ENCODE data around the gene KCNQ5.
"Not testable (repeated sequence)": the region's sequence is repeated elsewhere in the genome, so short reads cannot be mapped to it uniquely, and the experiment has no call there.

Gene KCNQ5

GRCh38 chr6:73216859-73217258 is 595.0 kb downstream of the KCNQ5 start:
- no peak for DNase-seq (ENCODE audit: low read depth, low spot score)
- H3K36me3 ChIP-seq (ENCODE audit: control insufficient read depth, insufficient read depth, low read length): no peaks in the 10 kb centered on the region
- H3K9me3 ChIP-seq (ENCODE audit: control insufficient read depth, insufficient read depth, low read length): no peaks in the 10 kb centered on the region
- H3K27me3 ChIP-seq (ENCODE audit: control insufficient read depth, insufficient read depth, low read length): no peaks in the 10 kb centered on the region
- WGBS (ENCODE audit: insufficient coverage, insufficient read length): no CpG with 5 or more reads among the region's 2 CpGs
- H3K4me1 ChIP-seq (ENCODE audit: control insufficient read depth, insufficient read depth, low read length): no peaks in the 10 kb centered on the region
- H3K27ac ChIP-seq (ENCODE audit: low read length): no peak overlapping the region
- no peak overlapping the region for H3K4me3 ChIP-seq (ENCODE audit: low read length)

DNA sequence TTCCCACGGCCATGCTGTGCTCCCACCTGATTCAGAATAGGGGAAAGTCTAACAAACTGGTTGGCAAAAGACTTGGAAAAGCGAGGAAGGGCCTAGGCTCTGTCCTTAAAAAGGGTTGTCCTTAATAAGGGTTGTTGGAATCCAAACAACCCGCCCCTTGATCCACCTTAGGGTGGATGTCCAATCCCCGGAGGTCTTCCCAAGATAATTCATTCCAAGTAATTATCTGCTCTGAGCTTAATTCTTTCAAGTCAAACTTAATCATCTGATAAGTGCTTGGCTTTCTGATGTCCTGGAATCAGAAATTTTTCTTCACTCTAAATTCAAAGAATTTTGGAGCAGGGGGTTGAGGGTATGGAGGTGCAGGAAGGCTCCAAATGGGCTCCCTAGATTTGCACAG is 603.5 kb downstream of the KCNQ5 start, which contains the start of gene KHDC1L:
KHDC1L (minus strand) TSS at position 101 of the 400 bp plus-strand sequence; CDS start at position 13, 88 bp downstream.
- no peak for DNase-seq (ENCODE audit: low read depth, low spot score)
- no peak within 1 kb of the TSS for H3K27ac ChIP-seq (ENCODE audit: low read length)
- H3K9me3 ChIP-seq (ENCODE audit: control insufficient read depth, insufficient read depth, low read length): no peaks in the 10 kb centered on the region
- no peaks in the 10 kb centered on the region for H3K36me3 ChIP-seq (ENCODE audit: control insufficient read depth, insufficient read depth, low read length)
- no peak within 1 kb of the TSS for H3K4me3 ChIP-seq (ENCODE audit: low read length)
- no CpG with 5 or more reads among the region's 4 CpGs for WGBS (ENCODE audit: insufficient coverage, insufficient read length)
- H3K4me1 ChIP-seq (ENCODE audit: control insufficient read depth, insufficient read depth, low read length): no peaks in the 10 kb centered on the region
- no peaks in the 10 kb centered on the region for H3K27me3 ChIP-seq (ENCODE audit: control insufficient read depth, insufficient read depth, low read length)

DNA sequence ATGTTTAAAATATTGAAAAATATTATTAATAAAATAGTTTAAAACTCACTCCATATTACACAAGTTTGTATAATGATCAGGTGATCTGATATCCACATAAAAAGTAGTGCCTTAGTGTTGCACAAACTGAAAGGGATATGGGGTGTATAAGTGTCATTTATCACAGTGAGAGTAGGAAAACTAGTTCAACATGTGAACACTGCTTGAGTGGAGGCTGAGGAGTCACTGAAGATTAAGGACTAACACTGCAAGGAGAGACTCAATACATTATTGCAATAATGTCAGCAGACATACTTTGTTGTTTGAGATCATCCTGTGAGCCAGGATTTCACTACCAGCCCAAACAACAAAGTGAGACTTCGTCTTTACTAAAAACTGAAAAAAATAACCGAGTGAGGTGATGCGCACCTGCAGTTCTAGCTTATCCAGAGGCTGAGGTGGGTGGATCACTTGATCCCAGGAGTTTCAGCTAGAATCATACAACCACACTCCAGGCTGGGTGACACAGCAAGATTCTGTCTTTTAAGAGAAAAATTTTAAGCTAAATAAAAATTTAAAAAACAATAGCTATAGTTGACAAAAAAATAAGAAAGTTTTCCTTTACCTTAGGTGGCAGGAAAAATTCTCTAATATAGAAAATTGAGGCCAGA is 605.9 kb downstream of the KCNQ5 start:
- Histone ChIP-seq H3K4me3 (ENCODE audit: low read length) (no peak overlapping the region), H3K27me3 (ENCODE audit: control insufficient read depth, insufficient read depth, low read length) (no peaks in the 10 kb centered on the region), H3K27ac (ENCODE audit: low read length) (no peak overlapping the region), H3K4me1 (ENCODE audit: control insufficient read depth, insufficient read depth, low read length) (no peaks in the 10 kb centered on the region), H3K36me3 (ENCODE audit: control insufficient read depth, insufficient read depth, low read length) (no peaks in the 10 kb centered on the region), H3K9me3 (ENCODE audit: control insufficient read depth, insufficient read depth, low read length) (no peaks in the 10 kb centered on the region)
- DNase-seq (ENCODE audit: low read depth, low spot score): no peak
- WGBS (ENCODE audit: insufficient coverage, insufficient read length): no CpG with 5 or more reads among the region's 3 CpGs

GRCh38 chr6:73231986-73232391 is 610.1 kb downstream of the KCNQ5 start:
- no peak for DNase-seq (ENCODE audit: low read depth, low spot score)
- no peaks in the 10 kb centered on the region for H3K4me1 ChIP-seq (ENCODE audit: control insufficient read depth, insufficient read depth, low read length)
- H3K27me3 ChIP-seq (ENCODE audit: control insufficient read depth, insufficient read depth, low read length): no peaks in the 10 kb centered on the region
- no peaks in the 10 kb centered on the region for H3K36me3 ChIP-seq (ENCODE audit: control insufficient read depth, insufficient read depth, low read length)
- no peaks in the 10 kb centered on the region for H3K9me3 ChIP-seq (ENCODE audit: control insufficient read depth, insufficient read depth, low read length)
- no peak overlapping the region for H3K4me3 ChIP-seq (ENCODE audit: low read length)
- no CpG with 5 or more reads among the region's 1 CpG for WGBS (ENCODE audit: insufficient coverage, insufficient read length)
- no peak overlapping the region for H3K27ac ChIP-seq (ENCODE audit: low read length)

GRCh38 chr6:73233048-73233447 is 611.2 kb downstream of the KCNQ5 start:
- Histone ChIP-seq H3K27ac (ENCODE audit: low read length) (no peak overlapping the region), H3K27me3 (ENCODE audit: control insufficient read depth, insufficient read depth, low read length) (no peaks in the 10 kb centered on the region), H3K4me1 (ENCODE audit: control insufficient read depth, insufficient read depth, low read length) (no peaks in the 10 kb centered on the region), H3K4me3 (ENCODE audit: low read length) (no peak overlapping the region), H3K9me3 (ENCODE audit: control insufficient read depth, insufficient read depth, low read length) (no peaks in the 10 kb centered on the region), H3K36me3 (ENCODE audit: control insufficient read depth, insufficient read depth, low read length) (no peaks in the 10 kb centered on the region)
- no CpG with 5 or more reads among the region's 6 CpGs for WGBS (ENCODE audit: insufficient coverage, insufficient read length)
- DNase-seq (ENCODE audit: low read depth, low spot score): no peak

DNA sequence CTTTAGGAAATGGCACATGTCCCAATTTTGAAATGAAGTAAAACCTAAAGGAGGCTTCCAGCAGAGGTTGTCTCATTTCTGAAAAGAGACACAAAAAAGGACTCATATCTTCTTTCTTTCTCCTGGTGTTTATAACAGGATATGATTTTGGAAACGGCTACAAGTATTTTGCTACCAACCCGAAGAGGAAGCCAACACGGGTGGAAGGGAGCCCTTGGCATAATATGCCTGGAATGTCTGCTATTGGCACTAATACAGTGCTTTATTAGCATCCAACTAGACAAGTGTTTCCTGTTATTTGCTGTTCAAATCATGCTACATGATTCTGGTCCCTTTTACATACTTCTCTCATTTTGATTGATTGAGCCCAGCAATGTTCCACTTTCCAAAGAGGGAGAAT is 612.1 kb downstream of the KCNQ5 start:
- DNase-seq (ENCODE audit: low read depth, low spot score); H3K27ac ChIP-seq (ENCODE audit: low read length); H3K36me3 ChIP-seq (ENCODE audit: control insufficient read depth, insufficient read depth, low read length); H3K4me1 ChIP-seq (ENCODE audit: control insufficient read depth, insufficient read depth, low read length); H3K9me3 ChIP-seq (ENCODE audit: control insufficient read depth, insufficient read depth, low read length); H3K4me3 ChIP-seq (ENCODE audit: low read length); H3K27me3 ChIP-seq (ENCODE audit: control insufficient read depth, insufficient read depth, low read length): not testable (repeated sequence)
- no CpG with 5 or more reads among the region's 3 CpGs for WGBS (ENCODE audit: insufficient coverage, insufficient read length)

GRCh38 chr6:73234733-73235132 is 612.9 kb downstream of the KCNQ5 start:
- DNase-seq (ENCODE audit: low read depth, low spot score): no peak
- H3K9me3 ChIP-seq (ENCODE audit: control insufficient read depth, insufficient read depth, low read length): no peaks in the 10 kb centered on the region
- no peak overlapping the region for H3K27ac ChIP-seq (ENCODE audit: low read length)
- H3K4me1 ChIP-seq (ENCODE audit: control insufficient read depth, insufficient read depth, low read length): no peaks in the 10 kb centered on the region
- no peaks in the 10 kb centered on the region for H3K27me3 ChIP-seq (ENCODE audit: control insufficient read depth, insufficient read depth, low read length)
- no CpG with 5 or more reads among the region's 1 CpG for WGBS (ENCODE audit: insufficient coverage, insufficient read length)
- no peaks in the 10 kb centered on the region for H3K36me3 ChIP-seq (ENCODE audit: control insufficient read depth, insufficient read depth, low read length)
- H3K4me3 ChIP-seq (ENCODE audit: low read length): no peak overlapping the region

GRCh38 chr6:73236144-73236750 is 614.4 kb downstream of the KCNQ5 start:
- Histone ChIP-seq H3K9me3 (ENCODE audit: control insufficient read depth, insufficient read depth, low read length) (no peaks in the 10 kb centered on the region), H3K4me1 (ENCODE audit: control insufficient read depth, insufficient read depth, low read length) (no peaks in the 10 kb centered on the region), H3K4me3 (ENCODE audit: low read length) (no peak overlapping the region), H3K36me3 (ENCODE audit: control insufficient read depth, insufficient read depth, low read length) (no peaks in the 10 kb centered on the region), H3K27me3 (ENCODE audit: control insufficient read depth, insufficient read depth, low read length) (no peaks in the 10 kb centered on the region), H3K27ac (ENCODE audit: low read length) (no peak overlapping the region)
- no peak for DNase-seq (ENCODE audit: low read depth, low spot score)
- WGBS (ENCODE audit: insufficient coverage, insufficient read length): no CpG with 5 or more reads among the region's 5 CpGs

DNA sequence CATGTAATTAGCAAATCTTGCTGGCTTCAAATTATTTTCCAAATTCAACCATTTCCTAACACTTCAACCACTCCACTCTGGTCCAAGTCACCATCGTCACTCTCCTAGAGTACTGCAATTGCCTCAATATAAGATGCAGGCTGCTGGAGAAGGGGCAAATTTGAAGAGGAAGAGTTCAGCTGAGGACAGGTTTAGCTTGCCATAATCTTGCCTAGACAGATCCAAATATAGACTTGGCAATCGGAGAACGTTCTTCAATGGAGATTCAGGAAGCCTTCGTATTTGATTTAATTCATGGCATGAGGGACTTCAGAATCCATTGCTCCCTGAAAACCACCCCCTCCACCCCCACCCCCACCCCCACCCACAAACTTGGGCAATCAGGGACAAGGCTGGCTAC is 618.9 kb downstream of the KCNQ5 start:
- DNase-seq (ENCODE audit: low read depth, low spot score): no peak
- Histone ChIP-seq H3K4me1 (ENCODE audit: control insufficient read depth, insufficient read depth, low read length) (no peaks in the 10 kb centered on the region), H3K36me3 (ENCODE audit: control insufficient read depth, insufficient read depth, low read length) (no peaks in the 10 kb centered on the region), H3K27ac (ENCODE audit: low read length) (no peak overlapping the region), H3K27me3 (ENCODE audit: control insufficient read depth, insufficient read depth, low read length) (no peaks in the 10 kb centered on the region), H3K4me3 (ENCODE audit: low read length) (no peak overlapping the region), H3K9me3 (ENCODE audit: control insufficient read depth, insufficient read depth, low read length) (no peaks in the 10 kb centered on the region)
- WGBS (ENCODE audit: insufficient coverage, insufficient read length): 100% methylated on average over 1 of the region's 4 CpGs

- no CpG with 5 or more reads among the region's 5 CpGs for WGBS (ENCODE audit: insufficient coverage, insufficient read length)
- no peaks in the 10 kb centered on the region for H3K9me3 ChIP-seq (ENCODE audit: control insufficient read depth, insufficient read depth, low read length)
- no peaks in the 10 kb centered on the region for H3K4me1 ChIP-seq (ENCODE audit: control insufficient read depth, insufficient read depth, low read length)
- no peaks in the 10 kb centered on the region for H3K36me3 ChIP-seq (ENCODE audit: control insufficient read depth, insufficient read depth, low read length)
- H3K27ac ChIP-seq (ENCODE audit: low read length): no peak overlapping the region
- H3K27me3 ChIP-seq (ENCODE audit: control insufficient read depth, insufficient read depth, low read length): no peaks in the 10 kb centered on the region
- H3K4me3 ChIP-seq (ENCODE audit: low read length): no peak overlapping the region
- no peak for DNase-seq (ENCODE audit: low read depth, low spot score)
Observed at GRCh38 chr6:73242001-73242400, 620.1 kb downstream of the KCNQ5 start.

Data from iPS DF 6.9 (cell line).